SW480 (cell line): ENCODE data around the gene RPP25L.

Experiments used
- DNase-seq: peaks from one replicate; pipeline ENCODE4 v3.0.0-alpha.2; 2016; ENCODE audit warnings: low spot score

RPP25L gene

GRCh38 chr9:34568133-34568532 is 43.8 kb downstream of the RPP25L start:
- DNase-seq, result no peak

GRCh38 chr9:34566972-34567371 is 44.9 kb downstream of the RPP25L start:
- DNase-seq, result no peak

GRCh38 chr9:34566322-34566721 is 45.6 kb downstream of the RPP25L start:
- DNase-seq, result no peak

GRCh38 chr9:34565856-34566255 is 46.0 kb downstream of the RPP25L start:
- DNase-seq, result no peak

GRCh38 chr9:34564617-34565016 is 47.3 kb downstream of the RPP25L start:
- DNase-seq, result no peak

- no peak for DNase-seq
Measured at GRCh38 chr9:34563262-34563661, 48.6 kb downstream of the RPP25L start.

- no peak for DNase-seq
Measured at GRCh38 chr9:34562135-34562745, 49.7 kb downstream of the RPP25L start.

GRCh38 chr9:34560599-34561214 is 51.2 kb downstream of the RPP25L start:
- DNase-seq, result no peak
